DOHH2 (cell line): ENCODE measurements around the gene MSX1.

ENCODE experiments used
- H3F3A ChIP-seq: fragments of 200-600 bp; sonication (generic), shearing (Covaris generic); 2 replicates; pipeline ENCODE4 v1.6.0; 2016; ENCODE audit warnings: antibody characterized with exemption, mild to moderate bottlenecking; ENCODE audit not compliant: control insufficient read depth, insufficient read depth
- H3K27ac ChIP-seq: fragments of 200-600 bp; sonication (generic); 2 replicates; pipeline ENCODE4 v1.5.1; 2014; ENCODE audit warnings: low read depth, mild to moderate bottlenecking, low read length, moderate library complexity
- H3K27me3 ChIP-seq: fragments of 200-600 bp; sonication (generic); 2 replicates; pipeline ENCODE4 v1.6.1; 2014; ENCODE audit warnings: mild to moderate bottlenecking, low read length, mixed read lengths; ENCODE audit not compliant: control insufficient read depth
- H3K36me3 ChIP-seq: fragments of 200-600 bp; sonication (generic); 2 replicates; pipeline ENCODE4 v1.6.1; 2014; ENCODE audit warnings: mild to moderate bottlenecking, low read length, moderate library complexity, mixed read lengths; ENCODE audit not compliant: control insufficient read depth
- H3K4me1 ChIP-seq: fragments of 200-600 bp; sonication (generic); 2 replicates; pipeline ENCODE4 v1.6.1; 2014; ENCODE audit warnings: mild to moderate bottlenecking, low read length, mixed read lengths; ENCODE audit not compliant: control insufficient read depth
- H3K4me2 ChIP-seq: fragments of 200-600 bp; sonication (generic); 2 replicates; pipeline ENCODE4 v1.6.0; 2014; ENCODE audit warnings: mild to moderate bottlenecking, low read length, moderate library complexity
- H3K4me3 ChIP-seq: fragments of 200-600 bp; sonication (generic); 2 replicates; pipeline ENCODE4 v1.5.1; 2014; ENCODE audit warnings: mild to moderate bottlenecking, low read length, mixed read lengths
- H3K79me2 ChIP-seq: fragments of 200-600 bp; sonication (generic); 2 replicates; pipeline ENCODE4 v1.6.1; 2014; ENCODE audit warnings: mild to moderate bottlenecking, low read length, mixed read lengths; ENCODE audit not compliant: control insufficient read depth
- H3K9me2 ChIP-seq: fragments of 200-600 bp; sonication (generic); replicated peaks from 2 replicates; pipeline ENCODE4 v1.6.1; 2014; ENCODE audit warnings: mild to moderate bottlenecking, low read length, mixed read lengths; ENCODE audit not compliant: control insufficient read depth
- H3K9me3 ChIP-seq: fragments of 200-600 bp; sonication (generic); 2 replicates; pipeline ENCODE4 v1.6.1; 2014; ENCODE audit warnings: antibody characterized with exemption, low read length, mixed read lengths; ENCODE audit not compliant: control insufficient read depth, insufficient read depth
- H4K20me1 ChIP-seq: fragments of 200-600 bp; sonication (generic); 2 replicates; pipeline ENCODE4 v1.6.0; 2014; ENCODE audit warnings: low read depth, mild to moderate bottlenecking, antibody characterized with exemption, low read length, moderate library complexity; ENCODE audit not compliant: control insufficient read depth, insufficient read depth
- CTCF ChIP-seq: fragments of 200-600 bp; sonication (generic); IDR thresholded peaks from one replicate; pipeline ENCODE4 v1.5.1; 2014; ENCODE audit warnings: antibody characterized with exemption, mild to moderate bottlenecking, low read depth, low read length; ENCODE audit not compliant: poor library complexity, severe bottlenecking
- EZH2phosphoT487 ChIP-seq: fragments of 200-600 bp; sonication (generic); IDR thresholded peaks from 2 replicates; pipeline ENCODE4 v1.6.1; 2017; ENCODE audit warnings: borderline replicate concordance, mild to moderate bottlenecking, antibody characterized with exemption, low read length, moderate library complexity, mixed read lengths

Gene MSX1

GRCh38 chr4:4871242-4871572 lies 11.7 kb downstream of the MSX1 start:
- Histone ChIP-seq H3K36me3 (no peaks in the 10 kb centered on the region), H3K9me2 (no peaks in the 10 kb centered on the region), H3K4me2 (no peak overlapping the region), H3K9me3 (no peaks in the 10 kb centered on the region), H3K27ac (no peak overlapping the region), H3K4me3 (no peak overlapping the region), H4K20me1 (no peaks in the 10 kb centered on the region), H3K4me1 (0 out of 2 replicates have a peak, but pooled peaks cover 3% of the 10 kb centered on the region), H3F3A (no peaks in the 10 kb centered on the region), H3K79me2 (no peaks in the 10 kb centered on the region), H3K27me3 (peaks cover 82% of the 10 kb centered on the region)
- TF ChIP-seq CTCF, result no peak

- no peak for TF ChIP-seq EZH2phosphoT487
- no peak for TF ChIP-seq CTCF
Measured at GRCh38 chr4:4871573-4872313, 12.3 kb downstream of the MSX1 start.

GRCh38 chr4:4872314-4872903 lies 12.9 kb downstream of the MSX1 start:
- H3K79me2 ChIP-seq, result no peaks in the 10 kb centered on the region
- no peaks in the 10 kb centered on the region for H3K9me3 ChIP-seq
- H3K9me2 ChIP-seq, result no peaks in the 10 kb centered on the region
- no peak for TF ChIP-seq CTCF
- no peak for TF ChIP-seq EZH2phosphoT487
- no peak overlapping the region for H3K27ac ChIP-seq
- no peak overlapping the region for H3K4me2 ChIP-seq
- H3K4me3 ChIP-seq, result no peak overlapping the region
- no peaks in the 10 kb centered on the region for H3K36me3 ChIP-seq
- peaks cover 72% of the 10 kb centered on the region for H3K27me3 ChIP-seq
- H3K4me1 ChIP-seq, result 0 out of 2 replicates have a peak, but pooled peaks cover 3% of the 10 kb centered on the region
- H3F3A ChIP-seq, result no peaks in the 10 kb centered on the region
- H4K20me1 ChIP-seq, result no peaks in the 10 kb centered on the region

More at GRCh38 chr4:4871573-4872313, 12.3 kb downstream of the MSX1 start:
- H3F3A ChIP-seq, result no peaks in the 10 kb centered on the region
- peaks cover 77% of the 10 kb centered on the region for H3K27me3 ChIP-seq
- no peak overlapping the region for H3K4me2 ChIP-seq
- no peaks in the 10 kb centered on the region for H4K20me1 ChIP-seq
- H3K9me2 ChIP-seq, result no peaks in the 10 kb centered on the region
- H3K9me3 ChIP-seq, result no peaks in the 10 kb centered on the region
- no peaks in the 10 kb centered on the region for H3K79me2 ChIP-seq
- H3K36me3 ChIP-seq, result no peaks in the 10 kb centered on the region
- no peak overlapping the region for H3K4me3 ChIP-seq
- H3K4me1 ChIP-seq, result 0 out of 2 replicates have a peak, but pooled peaks cover 3% of the 10 kb centered on the region
- H3K27ac ChIP-seq, result no peak overlapping the region
